H1 (cell line): ENCODE results near the gene COA1. TPM values are rescaled to one million over a fixed set of nuclear protein-coding genes. Genes with fewer than 3 reads are reported as not detected.

Experiments used
- KDM1A ChIP-seq: fragments of 200-600, 300-600 bp; sonication (generic); IDR thresholded peaks from 2 replicates; pipeline ENCODE4 v1.7.1; 2016; ENCODE audit warnings: mild to moderate bottlenecking, low read length, borderline replicate concordance
- RAD21 ChIP-seq, 2 experiments: IDR thresholded peaks in 1 of 2; conservative IDR thresholded peaks in 1 of 2; 2 replicates each; pipeline ENCODE4 v1.6.1; 2011; ENCODE audit warnings: low read depth in 2 of 2, low read length in 2 of 2, improper control_type of control experiment in 1 of 2, inconsistent platforms in 1 of 2, mild to moderate bottlenecking in 1 of 2, moderate library complexity in 1 of 2
- RFX5 ChIP-seq: IDR thresholded peaks from 2 replicates; pipeline ENCODE4 v1.6.1; 2011; ENCODE audit warnings: low read depth, low read length, improper control_type of control experiment, borderline replicate concordance
- SP2 ChIP-seq: IDR thresholded peaks from 2 replicates; pipeline ENCODE4 v1.6.1; 2012; ENCODE audit warnings: mild to moderate bottlenecking, low read length, inconsistent platforms
- TAF7 ChIP-seq: optimal IDR thresholded peaks from 2 replicates; pipeline ENCODE3; 2011; ENCODE audit warnings: low read depth, mild to moderate bottlenecking, inconsistent platforms, low read length, moderate library complexity, borderline replicate concordance
- polyA plus RNA-seq, 7 experiments: library from polyadenylated mRNA; depleted of rRNA in 3 of 7; stranded (reverse) in 5 of 7; unstranded in 2 of 7; fragments of >200 nt in 5 of 7; fragments of 200-250 nt in 2 of 7; gene quantifications; 1 replicate in 5 of 7; 2 replicates in 1 of 7; 4 replicates in 1 of 7; pipeline versions ENCODE4 v1.2.1 to v1.2.3, GENCODE V29; 2011 to 2013; ENCODE audit warnings: missing spikeins in 2 of 7, mixed read lengths in 2 of 7
- total RNA-seq: library from RNA; stranded (reverse); fragmentation: NEBNext Ultra II Directional; extraction: Animal tissue kit (Norgen Biotek cat#: 25700); gene quantifications from 2 replicates; pipeline ENCODE4 v1.2.1, GENCODE V29; 2021

The COA1 gene
- total and polyA plus RNA-seq, 2 of the 8 experiments (the other 6 are each of a cell fraction or from before 2014, with no cell fraction given): 98.6 to 143 TPM

GRCh38 chr7:43756368-43757072, 27.2 kb upstream of the COA1 start (continued):
- TF ChIP-seq RAD21 (IDR thresholded peaks at IDR 0.05 in 1 of 2, conservative IDR thresholded peaks at IDR 0.05 in 1 of 2; ENCODE audit: low read depth in 2 of 2, low read length in 2 of 2) (no peak), RFX5 (no peak), TAF7 (no peak), KDM1A (no peak), SP2 (no peak)
